ENCODE data around the gene ANKS6.

- TF ChIP-seq CTCF (IDR thresholded peaks at IDR 0.05; ENCODE audit: low read depth, low read length, poor library complexity, severe bottlenecking) (no peak), EZH2phosphoT487 (IDR thresholded peaks at IDR 0.05; ENCODE audit: borderline replicate concordance, low read length) (no peak)
Measured at GRCh38 chr9:98823666-98824334, 27.4 kb upstream of the ANKS6 start.
